Measurements from ENCODE around the gene EFS. TPM values are rescaled to one million over a fixed set of nuclear protein-coding genes. Genes with fewer than 3 reads are reported as not detected.

Gene EFS
- total and polyA plus RNA-seq, 3 donors from 2014 or later = 7.6 to 10.5 (median 10.3) TPM

- no peak for DNase-seq
- TF ChIP-seq CTCF (IDR thresholded peaks at IDR 0.05) (no peak), POLR2A (IDR thresholded peaks at IDR 0.05) (no peak)
- peaks cover 40% of the 10 kb centered on the region for H3K4me1 ChIP-seq
- H3K36me3 ChIP-seq (ENCODE audit: low read depth, missing control alignments) = no peaks in the 10 kb centered on the region
- peak overlapping the region; percentile 96 to 99 for H3K4me3 ChIP-seq
- H3K27ac ChIP-seq = peak overlapping the region; percentile 99
- no peaks in the 10 kb centered on the region for H3K9me3 ChIP-seq
- H3K27me3 ChIP-seq = no peaks in the 10 kb centered on the region
- 29 to 33% methylated on average over 10 of the region's 10 CpGs for WGBS, 2 donors
- intact Hi-C loops (cut with DNase I; ENCODE audit: low total_unique reads) = no loop called here
Observed at GRCh38 chr14:23322568-23323517, 42.1 kb downstream of the EFS start.

- no peaks in the 10 kb centered on the region for H3K27me3 ChIP-seq
- WGBS, 2 donors = 0% methylated on average over 35 to 39 of the region's 64 CpGs
- H3K36me3 ChIP-seq (ENCODE audit: low read depth, missing control alignments) = no peaks in the 10 kb centered on the region
- H3K9me3 ChIP-seq = no peaks in the 10 kb centered on the region
- peaks cover 33% of the 10 kb centered on the region for H3K4me1 ChIP-seq
- peak; percentile 54 for DNase-seq
- intact Hi-C loops (cut with DNase I; ENCODE audit: low total_unique reads) = no loop called here
- H3K4me3 ChIP-seq = peak overlapping the region; percentile 96 to 99
- peak overlapping the region; percentile 99 for H3K27ac ChIP-seq
- TF ChIP-seq POLR2A (IDR thresholded peaks at IDR 0.05) (no peak), CTCF (IDR thresholded peaks at IDR 0.05) (no peak)
Observed at GRCh38 chr14:23321572-23322547, 43.1 kb downstream of the EFS start.

- peak within 1 kb of the TSS; percentile 96 to 99 for H3K4me3 ChIP-seq
- intact Hi-C loops (cut with DNase I; ENCODE audit: low total_unique reads) = no loop called here
Observed at GRCh38 chr14:23320584-23321571, 44.1 kb downstream of the EFS start, which contains the start of gene PABPN1. Gene PABPN1, plus strand, starts transcription at chr14:23321457. Its CDS starts 13 bp downstream, at chr14:23321470.

More at GRCh38 chr14:23320584-23321571, 44.1 kb downstream of the EFS start, which contains the start of gene PABPN1:
- DNase-seq = peak; percentile 100
- H3K36me3 ChIP-seq (ENCODE audit: low read depth, missing control alignments) = no peaks in the 10 kb centered on the region
- H3K27me3 ChIP-seq = no peaks in the 10 kb centered on the region
- peaks cover 27% of the 10 kb centered on the region for H3K4me1 ChIP-seq
- TF ChIP-seq CTCF (IDR thresholded peaks at IDR 0.05) (no peak), POLR2A (IDR thresholded peaks at IDR 0.05) (no peak)
- peak within 1 kb of the TSS; percentile 99 for H3K27ac ChIP-seq
- 3 to 7% methylated on average over 14 to 47 of the region's 63 CpGs for WGBS, 2 donors
- no peaks in the 10 kb centered on the region for H3K9me3 ChIP-seq

Data from testis (tissue), 3 donors.